Stimulated activated CD8-positive, alpha-beta memory T cell treated with anti-CD3 and anti-CD28 coated beads, Interleukin-7, amount 100 ng/mL, for 48 hours (primary cell): ENCODE data around the gene CUEDC1.

Source experiments
- DNase-seq, 2 donors: peaks; one replicate each; pipeline ENCODE4 v3.0.0-alpha.2; 2020; ENCODE audit warnings: low read depth in 1 of 2; ENCODE audit errors: extremely low read depth in 1 of 2

The CUEDC1 gene

GRCh38 chr17:57880086-57880456 is 75.1 kb downstream of the CUEDC1 start:
- DNase-seq, result peak in 1 of 2 donors; percentile 40

- peak in 1 of 2 donors; percentile 19 for DNase-seq
These were observed 75.7 kb downstream of the CUEDC1 start for GRCh38 chr17:57879437-57880085.

DNA sequence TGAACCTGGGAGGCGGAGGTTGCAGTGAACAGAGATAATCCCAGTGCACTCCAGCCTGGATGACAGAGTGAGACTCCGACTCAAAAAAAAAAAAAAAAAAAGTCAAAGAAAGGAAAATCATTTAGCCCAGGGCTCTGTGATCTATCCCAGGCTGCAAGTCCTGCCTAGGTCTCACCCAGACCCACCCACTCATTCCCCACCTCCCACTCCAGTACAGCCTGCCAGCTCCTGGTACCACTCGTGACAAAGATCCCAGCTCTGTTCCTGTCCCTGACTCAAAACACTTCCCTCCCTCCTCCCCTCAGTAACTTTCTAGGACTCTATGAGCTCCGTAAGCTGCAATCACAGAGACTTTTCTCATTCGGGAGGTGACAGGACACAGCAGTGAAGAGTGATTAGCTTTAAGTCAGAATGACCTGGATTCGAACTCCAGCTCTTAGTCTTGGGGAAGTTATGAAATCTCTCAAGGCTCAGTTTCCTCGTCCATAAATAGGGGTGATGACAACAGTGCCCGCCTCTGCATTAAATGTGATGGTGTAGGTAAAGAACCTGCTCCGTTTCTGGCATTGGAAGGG is 77.3 kb downstream of the CUEDC1 start:
- DNase-seq, result no peak

GRCh38 chr17:57876866-57877237 is 78.4 kb downstream of the CUEDC1 start:
- no peak for DNase-seq

DNA sequence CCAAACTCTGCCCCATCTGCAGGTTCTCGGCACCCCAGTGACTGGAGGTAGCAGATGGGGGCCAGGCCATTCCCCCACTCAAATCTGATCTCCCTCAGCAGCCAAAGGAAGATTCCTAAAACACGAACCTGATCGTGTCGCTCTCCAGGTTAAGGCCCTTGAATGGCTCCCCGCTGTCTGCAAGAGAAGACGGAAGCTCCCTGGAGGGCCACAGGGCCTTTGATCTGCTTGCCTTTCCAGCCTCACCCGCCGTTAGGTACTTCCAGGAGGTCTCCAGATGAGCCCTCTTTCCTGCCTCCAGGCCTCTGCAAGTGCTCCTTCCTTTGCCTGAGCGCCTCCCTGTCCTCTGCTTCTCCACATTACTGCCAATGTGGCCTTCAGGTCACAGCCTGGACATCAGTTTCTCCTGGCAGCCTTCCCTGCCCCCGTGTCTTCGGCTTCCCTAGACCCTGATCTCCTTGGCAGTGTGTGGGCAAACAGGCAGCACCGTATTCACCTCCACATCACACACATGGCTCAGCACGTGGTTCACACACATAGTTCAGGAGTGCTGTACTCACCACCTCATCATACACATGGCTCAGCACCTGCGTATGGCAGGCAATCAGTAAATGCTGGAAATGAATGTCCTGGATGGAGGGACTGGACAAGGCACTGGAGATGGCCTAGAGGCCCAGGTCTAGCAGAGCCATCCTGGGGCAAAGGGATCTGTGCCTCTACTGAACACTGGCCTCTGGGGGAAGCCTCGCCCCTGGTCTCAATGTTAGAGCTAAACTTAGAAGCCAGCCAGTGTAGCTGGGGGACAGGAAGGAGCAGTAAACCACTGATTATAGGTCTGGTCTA is 79.0 kb downstream of the CUEDC1 start:
- DNase-seq, result no peak

GRCh38 chr17:57875290-57876022 is 79.8 kb downstream of the CUEDC1 start:
- DNase-seq, result no peak

DNA sequence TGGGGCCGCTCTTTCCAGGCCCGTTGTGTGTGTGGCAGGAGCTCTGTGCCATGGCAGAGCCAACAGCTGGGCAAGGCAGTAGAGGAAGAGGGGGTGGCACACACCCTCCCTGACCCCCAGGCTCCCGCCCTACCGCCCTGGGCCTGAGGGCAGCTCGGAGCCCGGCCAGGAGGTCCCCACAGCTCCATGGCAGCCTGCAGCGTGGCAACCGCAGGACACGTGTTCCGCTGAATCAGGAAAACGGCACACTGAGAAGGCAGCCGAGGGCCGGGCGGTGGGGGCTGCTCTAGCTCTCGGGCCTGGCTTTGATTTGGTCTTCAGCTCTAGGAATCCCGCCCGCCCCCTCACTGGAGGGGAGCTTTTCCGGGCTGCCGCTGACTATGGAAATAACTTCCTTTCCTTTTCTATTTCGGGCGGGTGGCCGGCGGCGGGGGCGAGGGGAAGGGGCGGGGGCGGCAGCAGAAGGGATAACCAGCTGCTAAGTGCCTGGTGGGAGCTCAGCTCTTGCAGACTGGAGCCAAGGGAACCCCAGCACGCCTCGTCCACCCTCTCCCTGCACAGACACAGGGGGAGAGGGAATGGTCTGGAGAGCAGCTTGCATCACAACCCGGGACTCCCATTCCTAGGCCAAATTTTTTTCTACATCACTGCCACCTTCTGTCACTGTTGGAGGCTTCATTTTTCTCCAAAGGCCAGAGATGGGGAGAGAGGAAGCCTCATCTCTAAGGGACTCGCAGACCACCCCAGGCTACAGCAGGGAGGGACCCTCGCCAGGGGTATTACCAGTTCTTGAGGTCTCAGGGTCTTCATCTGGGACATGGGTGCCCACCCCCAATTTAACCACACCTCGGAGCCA is 80.5 kb downstream of the CUEDC1 start:
- no peak for DNase-seq

DNA sequence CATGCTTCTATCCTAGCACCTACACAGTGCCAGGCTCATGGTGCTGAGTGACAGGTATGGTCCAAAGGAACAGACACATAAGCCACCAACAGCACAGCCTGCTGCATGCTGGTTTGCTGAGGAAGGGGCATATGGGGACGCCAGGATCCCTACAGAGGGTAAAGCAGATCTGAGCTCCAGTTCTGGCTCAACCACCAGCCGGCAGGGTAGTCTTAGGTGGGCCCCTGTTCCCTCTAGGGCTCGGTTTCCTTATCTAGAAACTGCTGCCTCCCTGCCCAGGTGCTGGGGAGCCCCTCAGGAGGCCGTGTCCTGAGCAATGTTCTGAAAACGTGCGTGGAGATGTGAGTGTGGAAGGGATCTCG is 81.2 kb downstream of the CUEDC1 start:
- DNase-seq, result no peak

DNA sequence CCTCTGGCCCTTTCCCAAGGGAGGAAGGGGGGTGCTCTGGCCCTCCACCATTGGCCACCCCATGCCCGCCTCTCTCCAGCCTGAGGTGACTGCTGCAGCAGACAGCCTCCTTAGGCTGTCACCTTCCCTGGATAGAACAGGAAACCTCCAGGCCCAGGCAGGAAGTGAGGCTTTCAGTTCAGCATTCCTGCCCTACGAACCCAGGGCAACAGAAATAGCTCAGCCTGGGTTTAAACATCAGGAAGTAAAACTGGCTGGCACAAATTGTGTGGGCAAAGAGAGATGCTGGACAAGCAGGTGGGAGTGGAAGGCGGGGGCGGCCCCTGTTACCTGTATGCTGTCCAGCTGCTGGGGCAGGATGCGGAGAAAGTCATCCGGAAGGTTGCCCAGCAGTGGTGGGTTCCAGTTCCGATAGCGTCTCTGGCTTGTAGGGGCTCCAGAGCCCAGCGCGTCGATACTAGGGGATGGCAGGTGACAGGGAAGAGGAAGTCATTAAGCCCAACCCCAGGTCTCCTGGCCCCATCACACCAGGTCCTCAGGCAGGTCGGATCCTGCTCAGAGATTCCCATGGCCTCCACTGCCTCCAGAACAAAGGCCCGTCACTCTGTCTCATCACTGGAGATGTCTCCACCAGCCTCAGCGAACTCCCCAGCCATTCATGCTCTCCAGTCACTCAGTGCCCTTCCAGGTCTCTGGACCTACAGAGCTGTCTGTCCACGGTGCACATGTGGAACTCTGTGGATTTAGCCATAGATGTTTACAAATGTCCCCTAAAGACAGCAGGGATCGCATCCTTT is 81.8 kb downstream of the CUEDC1 start:
- DNase-seq, result no peak

- DNase-seq, result no peak
These were observed 82.7 kb downstream of the CUEDC1 start for GRCh38 chr17:57872536-57872935.

DNA sequence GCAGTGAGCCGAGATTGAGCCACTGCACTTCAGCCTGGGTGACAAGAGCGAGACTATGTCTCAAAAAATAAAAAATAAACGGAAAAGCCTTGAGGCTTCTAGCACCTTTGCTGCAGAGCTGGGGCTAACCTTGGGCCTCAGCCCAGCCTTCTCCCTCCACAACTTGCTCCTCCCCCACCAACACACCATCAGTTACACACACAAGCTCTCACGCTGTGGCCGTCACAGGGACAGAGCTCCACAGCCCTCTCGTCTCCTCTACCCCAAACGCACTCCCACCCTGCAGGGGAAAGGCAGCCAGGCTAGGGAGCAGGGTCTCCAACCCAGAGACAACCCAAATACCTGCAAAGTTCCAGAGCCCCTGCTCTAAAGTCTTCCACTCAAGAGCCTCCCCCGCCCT is 83.3 kb downstream of the CUEDC1 start:
- DNase-seq, result no peak

- no peak for DNase-seq
These were observed 84.1 kb downstream of the CUEDC1 start for GRCh38 chr17:57871155-57871554.

DNA sequence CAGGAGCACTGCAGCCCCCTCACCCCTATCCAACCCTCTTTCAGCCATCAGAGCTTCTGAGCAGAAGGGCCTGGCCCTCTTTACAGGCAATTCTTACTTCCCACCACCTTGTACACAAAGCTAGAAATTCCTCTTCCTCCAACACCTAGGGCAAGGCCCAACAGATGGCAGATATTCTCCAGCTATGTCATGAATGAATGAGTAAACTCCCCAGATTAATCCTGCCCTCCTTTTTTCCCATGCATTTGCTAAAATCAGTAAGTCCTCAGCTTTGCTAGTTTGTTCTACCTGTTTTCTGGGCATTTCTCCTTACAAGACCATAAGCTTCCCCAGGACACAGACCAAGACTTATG is 85.0 kb downstream of the CUEDC1 start:
- no peak for DNase-seq

DNA sequence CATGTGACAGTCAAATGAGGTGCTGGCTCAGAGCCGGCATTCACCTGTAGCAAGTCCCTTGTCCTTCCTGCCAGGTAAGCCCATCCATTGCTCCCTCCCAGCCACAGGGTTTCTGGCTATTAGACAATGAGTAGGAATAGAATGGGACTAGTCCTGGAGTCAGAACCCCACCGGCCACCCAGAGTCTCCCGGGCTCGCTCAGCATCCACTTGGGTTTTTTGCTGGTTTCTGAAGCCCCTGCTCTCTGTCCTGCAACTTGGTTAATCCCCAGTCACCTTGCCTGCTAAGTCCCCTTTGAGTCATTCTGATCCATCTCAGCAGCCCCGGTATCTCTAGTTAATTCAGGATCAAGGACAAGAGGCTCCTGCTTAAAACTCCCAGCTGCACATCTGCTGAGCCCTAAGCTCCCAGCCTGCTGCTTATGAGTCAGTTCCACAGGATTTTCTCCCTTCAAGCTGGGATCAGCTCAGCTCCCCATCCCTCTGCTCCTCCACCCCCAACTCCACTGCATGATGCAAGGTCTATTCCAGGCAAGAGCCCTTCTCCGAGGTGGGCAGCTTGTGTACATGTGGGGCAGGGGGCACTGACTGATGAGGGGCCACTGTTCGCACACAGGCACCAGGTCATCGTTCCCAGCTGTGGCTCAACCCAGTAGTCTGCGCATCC is 85.5 kb downstream of the CUEDC1 start:
- no peak for DNase-seq

GRCh38 chr17:57868910-57869616 is 86.1 kb downstream of the CUEDC1 start:
- no peak for DNase-seq

GRCh38 chr17:57868007-57868909 is 87.0 kb downstream of the CUEDC1 start:
- DNase-seq, result no peak

- DNase-seq, result no peak
These were observed 88.1 kb downstream of the CUEDC1 start for GRCh38 chr17:57867126-57867525.

- DNase-seq, result no peak
These were observed 88.5 kb downstream of the CUEDC1 start for GRCh38 chr17:57866723-57867122.
